K562 (cell line): ENCODE measurements around the gene CDKN2C. TPM values are rescaled to one million over a fixed set of nuclear protein-coding genes. Genes with fewer than 3 reads are reported as not detected.

Experiments used
- CBFA2T2 ChIP-seq: fragments of 450-650 bp; conservative IDR thresholded peaks from 2 replicates; pipeline ENCODE4 v1.6.1; 2017; ENCODE audit warnings: mild to moderate bottlenecking
- ETV6 ChIP-seq, 3 experiments: fragments of 150-350 bp in 1 of 3; sonication (generic) in 1 of 3; formaldehyde crosslinking in 1 of 3; IDR thresholded peaks; 2 replicates each; pipeline versions ENCODE4 v1.6.1 to v1.8.0; 2014 to 2022; ENCODE audit warnings: borderline replicate concordance in 2 of 3, low read depth in 2 of 3, antibody characterized with exemption in 1 of 3, low read length in 1 of 3, mild to moderate bottlenecking in 1 of 3, missing genetic modification reagents in 1 of 3
- HMGXB4 ChIP-seq: sonication (generic); formaldehyde crosslinking; IDR thresholded peaks from 2 replicates; pipeline ENCODE4 v1.8.1; 2023; ENCODE audit warnings: mild to moderate bottlenecking, missing genetic modification reagents
- HOXB6 ChIP-seq: fragments of 250-450 bp; sonication (Bioruptor Pico); IDR thresholded peaks from 2 replicates; pipeline ENCODE4 v1.5.1; 2022; ENCODE audit warnings: mild to moderate bottlenecking, borderline replicate concordance
- MECOM ChIP-seq: fragments of 250-450 bp; sonication (Bioruptor Pico); IDR thresholded peaks from 2 replicates; pipeline ENCODE4 v1.8.0; 2022; ENCODE audit warnings: inconsistent platforms
- MYC ChIP-seq, 2 experiments: fragments of 250-450 bp in 1 of 2; sonication (Bioruptor Pico) in 1 of 2; IDR thresholded peaks; 2 replicates each; pipeline versions ENCODE4 v1.5.1 to v1.6.1; 2012 to 2021; ENCODE audit warnings: low read depth in 2 of 2, borderline replicate concordance in 1 of 2, improper control_type of control experiment in 1 of 2, low read length in 1 of 2, mild to moderate bottlenecking in 1 of 2, moderate library complexity in 1 of 2
- POLR2G ChIP-seq: fragments of 200-400 bp; formaldehyde crosslinking; IDR thresholded peaks from 2 replicates; pipeline ENCODE4 v1.6.1; 2017; ENCODE audit warnings: low read depth, mild to moderate bottlenecking, antibody characterized with exemption, low read length, moderate library complexity
- RAD21 ChIP-seq, 2 experiments: fragments of 250-450 bp in 1 of 2; fragments of 450-650 bp in 1 of 2; sonication (Bioruptor Pico) in 1 of 2; formaldehyde crosslinking in 1 of 2; IDR thresholded peaks in 1 of 2; conservative IDR thresholded peaks in 1 of 2; 2 replicates each; pipeline versions ENCODE4 v1.4.0 to v1.8.0; 2020 to 2022; ENCODE audit warnings: mild to moderate bottlenecking in 2 of 2, moderate library complexity in 1 of 2
- SAFB2 ChIP-seq: fragments of 200-400 bp; formaldehyde crosslinking; IDR thresholded peaks from 2 replicates; pipeline ENCODE4 v1.6.1; 2018; ENCODE audit warnings: borderline replicate concordance, low read length, low read depth, moderate library complexity; ENCODE audit not compliant: severe bottlenecking
- ZNF197 ChIP-seq: fragments of 200-800 bp; sonication (Bioruptor generic); IDR thresholded peaks from 2 replicates; pipeline ENCODE4 v1.6.1; 2016; ENCODE audit warnings: low read depth, missing genetic modification characterization, missing compliant biosample characterization
- ZNF696 ChIP-seq: fragments of 250-450 bp; sonication (Bioruptor Pico); conservative IDR thresholded peaks from 2 replicates; pipeline ENCODE4 v1.4.0; 2020; ENCODE audit warnings: mild to moderate bottlenecking, moderate library complexity
- polyA plus RNA-seq, 8 experiments: library from polyadenylated mRNA; depleted of rRNA in 4 of 8; stranded (reverse) in 5 of 8; unstranded in 3 of 8; fragments of >200 nt; fragmentation: Nextera tagmentation in 2 of 8; fragmentation: Illumina TruSeq in 1 of 8; extraction: Ambion mirVana in 2 of 8; extraction: Trizol in 1 of 8; gene quantifications; 2 replicates each; pipeline versions ENCODE4 v1.2.1 to v1.2.3, GENCODE V29; 2011 to 2014; ENCODE audit warnings: inconsistent platforms in 1 of 8, missing spikeins in 1 of 8
- total RNA-seq, 7 experiments: library from RNA; depleted of rRNA in 6 of 7; stranded (reverse); fragments of >200 nt in 6 of 7; fragmentation: Illumina TruSeq in 2 of 7; extraction: Trizol in 2 of 7; gene quantifications; 2 replicates each; pipeline versions ENCODE4 v1.2.1 to v1.2.3, GENCODE V29; 2011 to 2021; ENCODE audit warnings: low replicate concordance in 1 of 7
- TF ChIP-seq, protein P1 (sequence below), 3 experiments: fragments of 200-800 bp in 1 of 3; fragments of 250-450 bp in 1 of 3; fragments of 450-650 bp in 1 of 3; sonication (Bioruptor Pico) in 1 of 3; sonication (Bioruptor generic) in 1 of 3; formaldehyde crosslinking in 1 of 3; IDR thresholded peaks; 2 replicates each; pipeline versions ENCODE4 v1.6.1 to v1.8.0; 2016 to 2022; ENCODE audit warnings: mild to moderate bottlenecking in 2 of 3, missing genetic modification characterization in 2 of 3, missing compliant biosample characterization in 1 of 3, moderate library complexity in 1 of 3

Gene CDKN2C
- total and polyA plus RNA-seq, 9 of the 15 experiments (the other 6 are each of a cell fraction or from before 2014, with no cell fraction given): 11.9 to 74.3 (median 45.9) TPM

DNA sequence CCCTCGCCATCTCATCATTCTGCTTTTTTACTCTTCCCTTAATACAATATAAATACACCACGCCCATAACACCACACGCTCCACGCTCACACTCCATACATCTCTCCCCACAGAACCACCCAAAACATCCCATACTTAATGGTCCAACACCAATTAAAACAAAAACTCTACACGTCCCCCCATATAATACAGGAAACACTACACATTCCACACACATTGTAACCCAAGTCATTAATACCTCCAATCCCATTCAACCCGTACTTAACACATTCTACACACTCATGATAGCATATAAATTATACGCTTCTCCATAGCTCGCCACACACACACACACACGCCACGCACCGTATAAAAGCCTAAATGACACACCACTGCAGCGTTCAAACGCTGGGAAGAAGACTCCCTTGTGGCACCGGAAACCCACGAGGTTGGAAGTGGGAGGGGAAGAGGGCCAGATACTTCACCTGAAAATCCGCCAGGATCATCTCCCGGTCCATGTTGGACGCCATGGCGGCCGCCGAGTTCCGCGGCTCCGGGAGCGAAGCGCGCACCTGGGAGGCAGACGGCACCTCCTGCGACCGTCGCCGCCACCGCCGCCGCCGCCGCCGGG lies 10.6 kb upstream of the CDKN2C start (continued):
- TF ChIP-seq HMGXB4: no peak
- no peak for TF ChIP-seq MYC (IDR thresholded peaks at IDR 0.05; ENCODE audit: low read depth, low read length)
- TF ChIP-seq MYC (CRISPR knock-in tag; IDR thresholded peaks at IDR 0.05; ENCODE audit: borderline replicate concordance, low read depth): no peak
- TF ChIP-seq, protein P1, sequence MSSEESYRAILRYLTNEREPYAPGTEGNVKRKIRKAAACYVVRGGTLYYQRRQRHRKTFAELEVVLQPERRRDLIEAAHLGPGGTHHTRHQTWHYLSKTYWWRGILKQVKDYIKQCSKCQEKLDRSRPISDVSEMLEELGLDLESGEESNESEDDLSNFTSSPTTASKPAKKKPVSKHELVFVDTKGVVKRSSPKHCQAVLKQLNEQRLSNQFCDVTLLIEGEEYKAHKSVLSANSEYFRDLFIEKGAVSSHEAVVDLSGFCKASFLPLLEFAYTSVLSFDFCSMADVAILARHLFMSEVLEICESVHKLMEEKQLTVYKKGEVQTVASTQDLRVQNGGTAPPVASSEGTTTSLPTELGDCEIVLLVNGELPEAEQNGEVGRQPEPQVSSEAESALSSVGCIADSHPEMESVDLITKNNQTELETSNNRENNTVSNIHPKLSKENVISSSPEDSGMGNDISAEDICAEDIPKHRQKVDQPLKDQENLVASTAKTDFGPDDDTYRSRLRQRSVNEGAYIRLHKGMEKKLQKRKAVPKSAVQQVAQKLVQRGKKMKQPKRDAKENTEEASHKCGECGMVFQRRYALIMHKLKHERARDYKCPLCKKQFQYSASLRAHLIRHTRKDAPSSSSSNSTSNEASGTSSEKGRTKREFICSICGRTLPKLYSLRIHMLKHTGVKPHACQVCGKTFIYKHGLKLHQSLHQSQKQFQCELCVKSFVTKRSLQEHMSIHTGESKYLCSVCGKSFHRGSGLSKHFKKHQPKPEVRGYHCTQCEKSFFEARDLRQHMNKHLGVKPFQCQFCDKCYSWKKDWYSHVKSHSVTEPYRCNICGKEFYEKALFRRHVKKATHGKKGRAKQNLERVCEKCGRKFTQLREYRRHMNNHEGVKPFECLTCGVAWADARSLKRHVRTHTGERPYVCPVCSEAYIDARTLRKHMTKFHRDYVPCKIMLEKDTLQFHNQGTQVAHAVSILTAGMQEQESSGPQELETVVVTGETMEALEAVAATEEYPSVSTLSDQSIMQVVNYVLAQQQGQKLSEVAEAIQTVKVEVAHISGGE (CRISPR knock-in tag; IDR thresholded peaks at IDR 0.05): no peak
- TF ChIP-seq SAFB2: no peak
- no peak for TF ChIP-seq HOXB6 (CRISPR knock-in tag)
- TF ChIP-seq POLR2G: no peak
- TF ChIP-seq ZNF696 (CRISPR knock-in tag): no peak
- 0 out of 2 replicates have a peak, but pooled peaks have one; percentile 36 for TF ChIP-seq MECOM (CRISPR knock-in tag)
- TF ChIP-seq ETV6 (IDR thresholded peaks at IDR 0.05; ENCODE audit: borderline replicate concordance in 1 of 2, low read depth in 2 of 2, low read length in 1 of 2): no peak
- TF ChIP-seq ETV6 (CRISPR knock-in tag; IDR thresholded peaks at IDR 0.05; ENCODE audit: borderline replicate concordance): no peak
- no peak for TF ChIP-seq ZNF197 (CRISPR knock-in tag)
- no peak for TF ChIP-seq RAD21 (CRISPR knock-in tag; conservative IDR thresholded peaks at IDR 0.05 in 1 of 2, IDR thresholded peaks at IDR 0.05 in 1 of 2)
- TF ChIP-seq CBFA2T2: no peak
